Measurements from ENCODE around the gene ITPRIP.

ITPRIP gene

GRCh38 chr10:104274762-104275721, 63.2 kb downstream of the ITPRIP start:
- peak; percentile 41 for DNase-seq

GRCh38 chr10:104273899-104274575, 64.2 kb downstream of the ITPRIP start:
- no peak for DNase-seq

- no peak for DNase-seq
Measured at GRCh38 chr10:104273286-104273685, 65.0 kb downstream of the ITPRIP start.

GRCh38 chr10:104268713-104269645, 69.3 kb downstream of the ITPRIP start, which contains the start of gene GSTO2:
Gene GSTO2 (plus strand): TSS chr10:104269184. CDS start chr10:104274916, 5,732 bp downstream.
- DNase-seq, result peak; percentile 99

- DNase-seq, result no peak
Measured at GRCh38 chr10:104268405-104268712, 69.9 kb downstream of the ITPRIP start.

- DNase-seq, result no peak
Measured at GRCh38 chr10:104267721-104268404, 70.4 kb downstream of the ITPRIP start.

GRCh38 chr10:104264783-104265182, 73.5 kb downstream of the ITPRIP start:
- DNase-seq, result no peak

- DNase-seq, result no peak
Measured at GRCh38 chr10:104262055-104262454, 76.2 kb downstream of the ITPRIP start.

GRCh38 chr10:104260775-104261115, 77.5 kb downstream of the ITPRIP start:
- DNase-seq, result no peak

GRCh38 chr10:104259999-104260774, 78.1 kb downstream of the ITPRIP start:
- DNase-seq, result no peak
